ENCODE results near the gene KDM4C.

KDM4C gene

DNA sequence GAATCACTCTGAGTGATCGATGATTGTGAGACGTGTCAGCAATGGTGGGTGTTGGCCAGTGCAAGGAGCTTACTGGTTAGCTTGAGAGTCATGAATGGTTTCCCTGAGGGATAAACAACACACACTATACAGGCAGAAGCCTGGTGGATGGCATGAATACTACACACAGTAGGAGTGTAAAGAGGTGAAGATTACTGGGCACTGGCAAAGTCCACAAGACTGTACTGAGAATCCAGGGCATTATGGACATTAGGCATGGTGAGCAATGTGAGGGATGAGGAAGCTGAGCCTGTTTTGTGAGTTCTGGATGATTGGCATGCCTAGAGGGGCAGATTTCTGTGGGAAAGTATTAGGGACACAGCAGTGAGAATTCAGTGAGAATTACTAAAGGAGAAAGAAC lies 71.3 kb downstream of the KDM4C start:
- TF ChIP-seq, protein P1, sequence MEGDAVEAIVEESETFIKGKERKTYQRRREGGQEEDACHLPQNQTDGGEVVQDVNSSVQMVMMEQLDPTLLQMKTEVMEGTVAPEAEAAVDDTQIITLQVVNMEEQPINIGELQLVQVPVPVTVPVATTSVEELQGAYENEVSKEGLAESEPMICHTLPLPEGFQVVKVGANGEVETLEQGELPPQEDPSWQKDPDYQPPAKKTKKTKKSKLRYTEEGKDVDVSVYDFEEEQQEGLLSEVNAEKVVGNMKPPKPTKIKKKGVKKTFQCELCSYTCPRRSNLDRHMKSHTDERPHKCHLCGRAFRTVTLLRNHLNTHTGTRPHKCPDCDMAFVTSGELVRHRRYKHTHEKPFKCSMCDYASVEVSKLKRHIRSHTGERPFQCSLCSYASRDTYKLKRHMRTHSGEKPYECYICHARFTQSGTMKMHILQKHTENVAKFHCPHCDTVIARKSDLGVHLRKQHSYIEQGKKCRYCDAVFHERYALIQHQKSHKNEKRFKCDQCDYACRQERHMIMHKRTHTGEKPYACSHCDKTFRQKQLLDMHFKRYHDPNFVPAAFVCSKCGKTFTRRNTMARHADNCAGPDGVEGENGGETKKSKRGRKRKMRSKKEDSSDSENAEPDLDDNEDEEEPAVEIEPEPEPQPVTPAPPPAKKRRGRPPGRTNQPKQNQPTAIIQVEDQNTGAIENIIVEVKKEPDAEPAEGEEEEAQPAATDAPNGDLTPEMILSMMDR (IDR thresholded peaks at IDR 0.05; ENCODE audit: extremely low read depth, missing control alignments) = no peak
- no peak for DNase-seq (ENCODE audit: low spot score)

DNA sequence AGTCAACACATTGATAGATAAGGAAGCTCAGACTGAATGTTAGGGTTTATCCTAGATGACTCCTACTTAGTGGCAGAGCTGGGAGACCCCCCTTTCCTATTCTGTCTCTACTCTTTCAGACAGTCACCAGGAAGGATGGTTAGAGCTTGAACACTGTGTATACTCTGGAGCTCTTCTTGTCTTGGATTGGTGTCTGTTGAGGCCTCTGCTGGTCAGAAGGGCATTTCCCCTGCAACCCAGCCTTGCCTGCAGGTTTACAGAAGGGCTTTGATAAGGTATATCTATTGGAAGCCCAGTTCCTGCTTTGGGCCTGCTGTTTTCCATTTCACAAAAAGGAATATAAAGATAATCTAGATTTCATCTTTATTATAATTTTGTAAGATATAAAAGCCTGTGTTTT lies 71.8 kb downstream of the KDM4C start:
- TF ChIP-seq, protein P1 (IDR thresholded peaks at IDR 0.05; ENCODE audit: extremely low read depth, missing control alignments) = no peak
- no peak for DNase-seq (ENCODE audit: low spot score)

DNA sequence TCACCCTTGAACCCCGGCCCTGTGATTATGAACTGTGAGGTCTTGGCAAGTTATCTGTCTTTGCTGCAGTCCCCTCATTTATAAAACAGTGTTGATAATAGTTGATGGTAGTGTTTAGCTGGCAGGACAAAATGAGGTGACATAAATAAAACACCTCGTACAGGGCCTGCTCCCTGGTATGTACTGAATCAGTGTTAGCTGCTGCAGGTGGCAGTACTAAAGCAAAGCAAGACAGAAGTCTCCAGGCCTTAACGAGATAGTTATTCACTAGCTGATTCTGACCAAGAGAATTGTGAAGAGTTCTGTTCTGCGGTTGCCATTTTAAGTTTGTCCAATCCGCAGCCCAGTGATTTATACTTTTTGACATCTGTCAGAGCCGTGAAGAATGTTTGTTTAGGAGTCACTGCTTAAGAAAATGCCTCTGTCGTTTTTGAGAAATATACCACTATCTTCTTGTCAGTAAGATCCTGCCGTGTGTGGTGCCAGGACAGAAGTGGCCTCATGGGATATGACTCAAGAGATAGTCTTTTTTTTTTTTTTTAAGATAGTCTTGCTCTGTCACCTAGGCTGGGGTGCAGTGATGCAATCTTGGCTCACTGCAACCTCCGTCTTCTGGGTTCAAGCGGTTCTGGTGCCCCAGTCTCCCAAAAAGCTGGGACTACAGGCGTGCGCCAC lies 75.9 kb downstream of the KDM4C start:
- no peak for DNase-seq (ENCODE audit: low spot score)
- TF ChIP-seq, protein P1 (IDR thresholded peaks at IDR 0.05; ENCODE audit: extremely low read depth, missing control alignments) = no peak

DNA sequence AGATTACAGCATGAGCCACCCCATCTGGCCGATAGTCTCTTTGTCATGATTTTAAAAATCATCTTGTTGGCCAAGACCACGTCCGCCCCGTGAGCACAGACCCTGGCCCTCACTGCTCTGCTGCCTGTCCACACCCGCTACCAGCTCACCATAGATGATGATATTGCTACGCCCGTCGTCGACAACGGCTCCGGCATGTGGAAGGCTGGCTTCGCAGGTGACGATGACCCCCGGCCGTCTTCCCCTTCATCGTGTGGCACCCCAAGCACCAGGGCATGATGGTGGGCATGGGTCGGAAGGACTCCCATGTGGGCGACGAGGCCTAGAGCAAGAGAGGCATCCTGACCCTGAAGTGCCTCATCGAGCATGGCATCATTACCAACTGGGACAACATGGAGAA lies 76.5 kb downstream of the KDM4C start:
- TF ChIP-seq, protein P1 (IDR thresholded peaks at IDR 0.05; ENCODE audit: extremely low read depth, missing control alignments) = no peak
- no peak for DNase-seq (ENCODE audit: low spot score)

DNA sequence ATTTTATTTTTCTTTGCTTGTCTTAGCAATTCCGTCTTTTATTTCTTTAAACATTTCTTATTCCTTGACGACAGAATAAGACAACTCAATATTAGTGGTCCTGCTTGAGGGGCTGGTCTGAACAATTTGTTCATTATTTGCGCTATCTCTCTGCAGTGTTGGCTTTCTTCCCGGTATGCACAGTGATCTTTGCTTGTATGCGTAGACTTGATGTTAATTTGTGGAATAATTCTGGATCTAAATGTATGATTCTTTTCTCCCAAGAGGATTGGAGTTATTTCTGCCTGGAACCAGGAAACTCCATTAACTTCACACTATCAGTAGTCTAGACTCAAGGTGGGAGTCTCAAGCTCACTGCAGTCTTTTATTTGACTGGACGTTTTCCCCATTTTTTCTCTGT lies 80.4 kb downstream of the KDM4C start:
- no peak for DNase-seq (ENCODE audit: low spot score)

DNA sequence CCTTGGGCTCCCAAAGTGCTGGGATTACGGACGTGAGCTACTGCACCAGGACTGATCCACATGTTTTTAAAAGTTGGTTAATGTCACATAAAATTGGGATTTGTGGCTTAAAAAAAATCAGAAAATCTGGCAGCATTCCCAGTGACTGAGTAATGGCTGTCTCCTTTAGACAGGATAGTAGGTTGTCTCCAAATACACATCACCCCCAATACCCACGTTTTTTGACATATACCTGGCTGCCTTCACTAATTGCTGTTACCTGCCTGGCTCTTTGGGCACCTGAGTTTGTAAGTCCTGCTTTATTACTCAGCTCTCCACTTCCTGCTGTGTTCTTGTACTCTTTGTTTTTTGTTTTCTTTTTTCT lies 84.8 kb downstream of the KDM4C start:
- no peak for DNase-seq (ENCODE audit: low spot score)

More for the DNA sequence above, 80.4 kb downstream of the KDM4C start:
- TF ChIP-seq, protein P1 (IDR thresholded peaks at IDR 0.05; ENCODE audit: extremely low read depth, missing control alignments) = no peak

DNA sequence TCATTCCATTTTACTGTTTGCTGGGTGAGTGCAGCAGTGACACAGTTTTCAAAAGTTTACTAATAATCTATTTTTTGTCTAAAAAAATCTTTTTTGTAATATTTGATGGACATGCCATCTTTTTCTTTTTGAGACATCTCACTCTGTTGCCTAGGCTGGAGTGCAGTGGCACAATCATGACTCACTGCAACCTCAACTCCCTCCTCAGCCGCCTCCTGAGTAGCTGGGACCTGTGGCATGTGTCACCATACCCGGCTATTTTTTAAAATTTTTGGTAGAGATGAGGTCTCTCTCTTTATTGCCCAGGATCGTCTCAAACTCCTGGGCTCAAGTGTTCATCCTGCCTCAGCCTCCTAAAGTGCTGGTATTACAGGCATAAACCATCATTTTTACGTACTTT lies 86.0 kb downstream of the KDM4C start:
- no peak for DNase-seq (ENCODE audit: low spot score)
- TF ChIP-seq, protein P1 (IDR thresholded peaks at IDR 0.05; ENCODE audit: extremely low read depth, missing control alignments) = no peak

More for the DNA sequence above, 84.8 kb downstream of the KDM4C start:
- TF ChIP-seq, protein P1 (IDR thresholded peaks at IDR 0.05; ENCODE audit: extremely low read depth, missing control alignments) = no peak

Measured in GM20000 (cell line).